GM21381 (cell line): ENCODE results near the gene LRRC2.
"Not testable (repeated sequence)": the region's sequence is repeated elsewhere in the genome, so short reads cannot be mapped to it uniquely, and the experiment has no call there.

Experiments used
- ATAC-seq: cut with Tn5 transposase; IDR thresholded peaks from one replicate; pipeline ENCODE4 v1.9.1; 2021; ENCODE audit warnings: mild to moderate bottlenecking, moderate library complexity; ENCODE audit not compliant: unreplicated experiment

The LRRC2 gene

GRCh38 chr3:46501702-46502101, 64.4 kb downstream of the LRRC2 start:
- ATAC-seq: no peak

- no peak for ATAC-seq
Measured at GRCh38 chr3:46500656-46501635, 65.2 kb downstream of the LRRC2 start.

- ATAC-seq: no peak
Measured at GRCh38 chr3:46498916-46499519, 67.1 kb downstream of the LRRC2 start.

- no peak for ATAC-seq
Measured at GRCh38 chr3:46497556-46498265, 68.4 kb downstream of the LRRC2 start, which contains the start of gene RTP3. Gene RTP3, plus strand, starts transcription at chr3:46497976. Its CDS starts 87 bp downstream, at chr3:46498063.

- ATAC-seq: no peak
Measured at GRCh38 chr3:46496746-46497555, 69.2 kb downstream of the LRRC2 start.

- no peak for ATAC-seq
Measured at GRCh38 chr3:46495901-46496456, 70.1 kb downstream of the LRRC2 start.

- ATAC-seq: not testable (repeated sequence)
Measured at GRCh38 chr3:46494491-46494890, 71.6 kb downstream of the LRRC2 start.

- no peak for ATAC-seq
Measured at GRCh38 chr3:46492890-46493547, 73.1 kb downstream of the LRRC2 start.

GRCh38 chr3:46491089-46492070, 74.7 kb downstream of the LRRC2 start:
- no peak for ATAC-seq

- ATAC-seq: no peak
Measured at GRCh38 chr3:46490338-46491084, 75.6 kb downstream of the LRRC2 start.

GRCh38 chr3:46489875-46490274, 76.2 kb downstream of the LRRC2 start:
- no peak for ATAC-seq

GRCh38 chr3:46489381-46489780, 76.7 kb downstream of the LRRC2 start:
- ATAC-seq: no peak

- peak; percentile 94 for ATAC-seq
Measured at GRCh38 chr3:46488735-46489361, 77.3 kb downstream of the LRRC2 start.

- ATAC-seq: no peak
Measured at GRCh38 chr3:46485779-46486175, 80.3 kb downstream of the LRRC2 start.

GRCh38 chr3:46484911-46485778, 81.0 kb downstream of the LRRC2 start:
- no peak for ATAC-seq

GRCh38 chr3:46484388-46484787, 81.7 kb downstream of the LRRC2 start:
- no peak for ATAC-seq
